ENCODE data around the gene C1orf52.

- TF ChIP-seq CTCF (IDR thresholded peaks at IDR 0.05) = no peak
- TF ChIP-seq POLR2AphosphoS5 (IDR thresholded peaks at IDR 0.05; ENCODE audit: low read depth, low read length) = no peak
These were observed 51.0 kb downstream of the C1orf52 start for GRCh38 chr1:85208488-85208887.
